GM12873 (cell line): Measurements from ENCODE around the gene ZNF135.

Experiments
- TF ChIP-seq, protein P1 (sequence below): IDR thresholded peaks from 2 replicates; pipeline ENCODE4 v1.5.1; 2012; ENCODE audit warnings: low read depth, mild to moderate bottlenecking, moderate library complexity, low read length, control low read depth; ENCODE audit not compliant: insufficient read depth; ENCODE audit errors: missing control alignments

ZNF135 gene

DNA sequence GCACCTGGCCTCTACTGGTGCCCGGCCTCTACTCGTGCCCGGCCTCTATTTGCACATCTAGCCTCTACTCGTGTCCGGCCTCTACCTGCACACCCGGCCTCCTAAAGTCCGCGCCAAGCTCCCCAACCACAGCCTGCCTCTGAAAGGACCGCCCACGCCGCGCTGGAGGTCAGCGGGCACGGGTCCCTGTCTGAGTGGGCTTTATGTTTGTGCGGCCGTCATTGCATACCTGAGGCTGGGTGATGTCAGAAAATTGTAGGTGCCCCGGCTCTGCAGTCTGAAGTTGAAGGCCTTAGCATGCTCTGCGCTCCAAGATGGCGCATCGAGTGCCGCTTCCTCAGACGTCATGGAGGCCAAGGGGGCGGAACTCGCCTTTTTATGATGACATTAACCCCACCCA is 1.1 kb downstream of the ZNF135 start:
- TF ChIP-seq, protein P1, sequence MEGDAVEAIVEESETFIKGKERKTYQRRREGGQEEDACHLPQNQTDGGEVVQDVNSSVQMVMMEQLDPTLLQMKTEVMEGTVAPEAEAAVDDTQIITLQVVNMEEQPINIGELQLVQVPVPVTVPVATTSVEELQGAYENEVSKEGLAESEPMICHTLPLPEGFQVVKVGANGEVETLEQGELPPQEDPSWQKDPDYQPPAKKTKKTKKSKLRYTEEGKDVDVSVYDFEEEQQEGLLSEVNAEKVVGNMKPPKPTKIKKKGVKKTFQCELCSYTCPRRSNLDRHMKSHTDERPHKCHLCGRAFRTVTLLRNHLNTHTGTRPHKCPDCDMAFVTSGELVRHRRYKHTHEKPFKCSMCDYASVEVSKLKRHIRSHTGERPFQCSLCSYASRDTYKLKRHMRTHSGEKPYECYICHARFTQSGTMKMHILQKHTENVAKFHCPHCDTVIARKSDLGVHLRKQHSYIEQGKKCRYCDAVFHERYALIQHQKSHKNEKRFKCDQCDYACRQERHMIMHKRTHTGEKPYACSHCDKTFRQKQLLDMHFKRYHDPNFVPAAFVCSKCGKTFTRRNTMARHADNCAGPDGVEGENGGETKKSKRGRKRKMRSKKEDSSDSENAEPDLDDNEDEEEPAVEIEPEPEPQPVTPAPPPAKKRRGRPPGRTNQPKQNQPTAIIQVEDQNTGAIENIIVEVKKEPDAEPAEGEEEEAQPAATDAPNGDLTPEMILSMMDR, result no peak

DNA sequence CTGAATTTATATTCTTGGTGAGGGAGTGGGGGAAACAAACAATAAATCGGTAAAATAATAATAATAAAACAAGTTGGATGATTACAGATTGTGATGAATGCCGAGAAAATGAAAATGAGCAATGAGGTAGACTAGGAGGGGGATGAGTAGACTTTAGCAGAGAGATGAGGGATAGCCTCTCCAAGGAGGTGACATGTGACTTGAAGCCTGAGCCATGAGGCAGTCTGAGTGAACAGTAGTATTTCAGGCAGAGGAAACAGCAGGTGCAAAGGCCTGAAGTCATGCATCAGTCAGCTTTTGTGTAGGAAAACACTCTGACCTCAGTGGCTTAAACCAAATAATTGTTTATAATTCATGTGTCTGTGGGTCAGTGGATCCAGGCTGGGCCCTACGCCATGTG is 4.6 kb downstream of the ZNF135 start:
- TF ChIP-seq, protein P1, result no peak

DNA sequence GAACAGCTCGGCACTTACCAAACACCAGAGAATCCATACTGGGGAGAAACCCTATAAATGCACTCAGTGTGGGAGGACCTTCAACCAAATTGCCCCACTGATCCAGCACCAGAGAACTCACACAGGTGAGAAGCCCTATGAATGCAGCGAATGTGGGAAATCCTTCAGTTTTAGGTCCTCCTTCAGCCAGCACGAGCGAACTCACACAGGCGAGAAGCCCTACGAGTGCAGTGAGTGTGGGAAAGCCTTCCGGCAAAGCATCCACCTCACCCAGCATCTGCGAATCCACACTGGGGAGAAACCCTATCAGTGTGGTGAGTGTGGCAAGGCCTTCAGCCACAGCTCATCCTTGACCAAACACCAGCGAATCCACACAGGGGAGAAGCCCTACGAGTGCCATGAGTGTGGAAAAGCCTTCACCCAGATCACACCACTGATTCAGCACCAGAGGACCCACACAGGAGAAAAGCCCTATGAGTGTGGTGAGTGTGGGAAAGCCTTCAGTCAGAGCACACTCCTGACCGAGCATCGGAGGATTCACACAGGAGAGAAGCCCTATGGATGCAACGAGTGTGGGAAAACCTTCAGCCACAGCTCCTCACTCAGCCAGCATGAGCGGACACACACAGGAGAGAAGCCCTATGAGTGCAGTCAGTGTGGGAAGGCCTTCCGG is 8.3 kb downstream of the ZNF135 start:
- TF ChIP-seq, protein P1, result no peak

DNA sequence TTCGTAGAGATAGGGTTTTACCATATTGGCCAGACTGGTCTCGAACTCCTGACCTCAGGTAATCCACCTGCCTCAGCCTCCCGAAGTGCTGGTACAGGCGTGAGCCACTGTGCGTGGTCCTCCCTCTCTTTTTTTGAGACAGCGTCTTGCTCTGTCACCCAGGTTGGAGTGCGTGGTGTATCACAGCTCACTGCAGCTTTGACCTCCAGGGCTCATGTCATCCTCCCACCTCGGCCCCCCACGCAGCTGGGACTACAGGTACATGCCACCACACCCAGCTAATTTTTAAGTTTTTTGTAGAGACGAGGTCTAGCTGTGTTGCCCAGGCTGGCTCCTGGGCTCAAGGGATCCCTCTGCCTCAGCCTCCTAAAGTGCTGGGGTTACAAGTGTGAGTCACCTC is 20.7 kb downstream of the ZNF135 start:
- TF ChIP-seq, protein P1, result no peak

DNA sequence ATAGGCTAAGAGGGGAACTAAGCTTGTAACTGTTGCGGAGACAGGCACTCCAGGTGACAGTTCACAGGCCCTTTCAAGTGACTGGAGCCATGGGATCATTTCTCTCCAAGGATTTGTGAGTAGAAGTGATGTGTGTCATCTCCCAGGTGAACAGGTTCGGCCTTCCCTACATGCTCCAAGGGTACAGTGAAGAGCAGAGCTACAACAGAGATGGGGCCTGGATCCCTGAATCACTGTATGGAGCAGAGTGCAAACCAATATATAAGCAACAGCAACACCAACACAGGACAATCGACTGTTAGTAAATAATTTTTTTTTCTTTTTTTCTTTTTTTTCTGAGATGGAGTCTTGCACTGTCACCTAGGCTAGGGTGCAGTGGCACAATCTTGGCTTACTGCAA is 23.9 kb downstream of the ZNF135 start:
- TF ChIP-seq, protein P1, result no peak

DNA sequence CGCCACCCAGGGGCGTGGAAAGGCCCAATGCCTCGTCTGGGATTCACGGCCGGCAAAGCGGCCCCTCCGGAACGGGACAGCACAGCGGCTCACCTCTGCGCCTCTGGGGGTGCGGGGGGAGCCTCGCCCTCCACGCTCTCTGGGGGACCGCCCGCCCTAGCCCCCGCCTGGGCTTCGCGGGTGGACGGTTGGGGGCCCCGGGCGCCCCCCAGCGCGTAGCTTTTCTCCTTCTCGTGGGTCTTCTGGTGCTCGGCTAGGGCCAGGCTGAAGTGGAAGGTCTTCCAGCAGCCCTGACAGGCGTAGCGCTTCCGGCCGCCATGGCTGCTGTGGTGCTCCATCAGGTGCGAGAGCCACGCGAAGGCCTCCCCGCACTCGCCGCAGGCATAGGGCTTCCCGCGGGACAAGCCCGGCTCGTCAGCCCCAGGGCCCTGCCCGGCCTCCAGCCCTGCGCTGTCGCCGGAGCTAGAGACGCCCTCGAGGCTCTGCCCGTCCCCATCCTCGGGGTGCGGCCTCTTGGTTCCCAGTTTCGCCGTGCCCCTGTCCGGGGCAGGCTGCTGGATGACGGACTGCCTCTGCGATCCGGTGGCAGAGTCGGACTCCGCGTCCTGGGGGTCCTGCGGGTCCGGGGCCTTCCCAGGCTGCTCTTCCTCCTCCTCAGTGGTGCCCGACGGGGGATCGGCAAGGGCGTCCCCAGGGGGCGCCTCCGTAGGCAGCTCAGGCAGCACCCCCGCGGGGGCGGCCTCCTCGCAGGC is 25.7 kb downstream of the ZNF135 start:
- TF ChIP-seq, protein P1, result no peak

DNA sequence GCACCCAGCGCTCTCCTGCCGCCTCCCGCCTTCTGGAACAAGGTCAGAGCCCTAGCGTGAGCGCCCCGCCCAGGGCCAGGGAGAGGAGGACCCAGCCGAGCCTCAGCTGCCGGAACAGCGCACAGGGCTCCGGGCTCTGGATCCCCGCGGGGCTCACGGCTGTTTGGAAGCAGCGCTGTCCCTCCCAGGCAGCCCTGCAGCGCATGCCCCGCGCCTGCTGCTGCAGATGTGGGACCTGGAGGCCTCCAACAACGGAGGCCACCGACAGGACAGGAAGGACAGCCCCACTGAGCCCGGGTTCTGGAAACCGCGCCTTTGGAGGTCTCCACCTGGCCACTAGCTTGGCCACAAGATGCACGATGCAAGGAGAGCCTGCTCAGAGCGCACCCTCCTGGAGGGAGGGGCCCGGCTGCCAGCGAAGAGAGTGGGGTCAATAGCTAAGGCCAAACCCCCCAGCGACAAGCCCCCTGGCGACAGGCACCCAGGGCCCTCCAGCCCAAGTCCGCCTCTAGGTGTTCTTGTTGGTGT is 26.3 kb downstream of the ZNF135 start:
- TF ChIP-seq, protein P1, result no peak
